Effector memory CD4-positive, alpha-beta T cell (primary cell): ENCODE results near the gene MAPK12.

Experiments
- DNase-seq, 3 donors: peaks; one replicate each; pipeline ENCODE4 v3.0.0-alpha.2; 2020
- H3K27ac ChIP-seq: 2 replicates; pipeline ENCODE4 v1.7.0; 2013; ENCODE audit warnings: mild to moderate bottlenecking, low read length, moderate library complexity; ENCODE audit not compliant: insufficient read depth, poor library complexity, severe bottlenecking
- H3K27me3 ChIP-seq: replicated peaks from 2 replicates; pipeline ENCODE4 v1.7.0; 2013; ENCODE audit warnings: mild to moderate bottlenecking, low read length; ENCODE audit not compliant: insufficient read depth, control insufficient read depth, poor library complexity, severe bottlenecking
- H3K36me3 ChIP-seq: 2 replicates; pipeline ENCODE4 v1.7.0; 2013; ENCODE audit warnings: mild to moderate bottlenecking, low read length, moderate library complexity; ENCODE audit not compliant: control insufficient read depth, insufficient read depth
- H3K4me1 ChIP-seq: 2 replicates; pipeline ENCODE4 v1.7.0; 2013; ENCODE audit warnings: low read length, mild to moderate bottlenecking; ENCODE audit not compliant: control insufficient read depth, insufficient read depth, poor library complexity, severe bottlenecking
- H3K4me3 ChIP-seq: 2 replicates; pipeline ENCODE4 v1.7.0; 2013; ENCODE audit warnings: low read length, low read depth, mild to moderate bottlenecking; ENCODE audit not compliant: insufficient read depth, poor library complexity, severe bottlenecking
- H3K9me3 ChIP-seq: 2 replicates; pipeline ENCODE4 v1.7.0; 2013; ENCODE audit warnings: mild to moderate bottlenecking, low read length, moderate library complexity; ENCODE audit not compliant: control insufficient read depth

MAPK12 gene

GRCh38 chr22:50299785-50300619, 38.5 kb upstream of the MAPK12 start:
- no peaks in the 10 kb centered on the region for H3K36me3 ChIP-seq
- no peaks in the 10 kb centered on the region for H3K9me3 ChIP-seq
- peaks cover 6% of the 10 kb centered on the region for H3K27me3 ChIP-seq
- no peaks in the 10 kb centered on the region for H3K4me1 ChIP-seq
- DNase-seq, result no peak
- H3K4me3 ChIP-seq, result no peak overlapping the region
- no peak overlapping the region for H3K27ac ChIP-seq

DNA sequence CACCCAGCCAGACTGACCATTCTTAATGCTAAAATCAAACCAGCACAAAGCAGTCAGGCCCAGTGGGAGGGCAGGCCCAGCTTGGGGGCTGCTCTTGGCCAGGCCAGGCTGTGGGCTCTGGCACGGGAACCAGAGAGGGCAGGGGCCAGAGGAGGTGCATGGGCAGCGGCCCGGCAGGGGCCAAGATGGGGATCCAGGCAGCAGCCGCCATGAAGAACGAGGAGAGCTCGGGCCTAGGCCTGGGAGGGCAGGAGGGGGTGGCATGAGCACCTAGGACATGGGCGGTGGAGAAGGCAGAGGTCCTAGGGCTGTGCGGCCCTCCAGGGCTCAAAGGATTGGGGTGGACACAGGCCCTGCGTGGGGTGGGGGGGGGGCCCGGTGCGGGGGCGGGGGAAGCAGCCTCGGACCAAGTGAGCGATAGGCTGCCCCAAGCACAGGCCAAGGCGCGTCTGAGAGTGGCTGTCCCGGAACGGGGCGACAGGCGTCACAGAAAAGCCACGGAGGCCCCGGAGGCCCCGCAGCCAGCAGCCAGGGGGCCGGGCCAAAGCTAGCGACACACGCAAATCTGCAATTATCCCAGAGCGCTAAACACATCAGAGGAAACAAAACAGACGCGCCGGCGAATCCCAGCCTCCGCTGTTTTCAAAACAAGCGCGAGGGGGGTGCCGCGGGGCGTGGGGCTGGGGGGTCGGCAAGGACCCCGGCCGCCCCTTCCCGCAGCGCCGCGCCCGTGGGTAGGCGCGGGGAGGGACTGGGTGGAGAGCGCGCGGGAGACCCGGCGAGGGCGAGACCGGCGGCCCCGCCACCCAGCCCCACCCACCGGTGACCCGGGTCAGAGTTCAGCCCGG, 37.7 kb upstream of the MAPK12 start:
- Histone ChIP-seq H3K27me3 (peaks cover 6% of the 10 kb centered on the region), H3K36me3 (no peaks in the 10 kb centered on the region), H3K9me3 (no peaks in the 10 kb centered on the region), H3K27ac (no peak overlapping the region), H3K4me3 (no peak overlapping the region), H3K4me1 (no peaks in the 10 kb centered on the region)
- no peak for DNase-seq

- no peak overlapping the region for H3K27ac ChIP-seq
- H3K4me1 ChIP-seq, result no peaks in the 10 kb centered on the region
- H3K4me3 ChIP-seq, result no peak overlapping the region
- no peaks in the 10 kb centered on the region for H3K36me3 ChIP-seq
- H3K9me3 ChIP-seq, result no peaks in the 10 kb centered on the region
- DNase-seq, result no peak
- peaks cover 6% of the 10 kb centered on the region for H3K27me3 ChIP-seq
These were observed 36.8 kb upstream of the MAPK12 start for GRCh38 chr22:50298266-50298637.

DNA sequence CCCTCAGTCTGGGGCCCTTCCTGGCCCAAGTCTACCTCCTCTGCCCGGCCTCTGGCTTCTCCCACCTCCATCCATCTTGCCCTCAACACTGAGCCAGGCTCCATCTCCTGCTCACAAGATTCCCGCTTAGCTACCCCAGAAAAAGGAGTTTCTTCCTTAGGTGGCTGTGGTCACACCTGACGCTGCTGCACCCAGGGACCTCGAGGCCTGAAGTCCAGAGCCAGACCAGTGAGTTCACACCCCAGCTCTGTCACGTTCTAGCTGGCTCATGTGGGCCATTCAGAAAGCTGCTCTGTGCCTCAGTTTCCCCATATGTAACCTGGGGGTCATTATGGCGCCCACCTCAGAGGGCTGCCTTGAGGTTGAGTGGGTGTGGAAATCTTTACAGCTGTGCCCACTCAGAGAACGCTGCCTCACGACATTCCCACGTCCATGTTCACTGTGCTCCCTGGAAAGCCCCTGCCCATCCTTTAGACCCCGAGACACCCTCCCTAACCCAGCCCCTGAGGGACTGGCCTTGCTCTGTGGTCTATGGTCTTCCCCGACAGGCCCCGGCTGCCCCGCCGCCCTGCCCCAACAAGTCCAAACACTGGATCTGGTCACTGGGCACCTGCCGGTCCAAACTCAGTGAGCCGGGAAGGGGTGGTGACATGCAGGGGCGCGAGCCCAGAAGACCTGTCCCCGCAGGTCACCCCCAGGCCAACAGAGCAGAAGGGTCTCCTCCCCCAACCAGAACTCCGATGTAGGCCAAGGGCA, 36.2 kb upstream of the MAPK12 start:
- peaks cover 9% of the 10 kb centered on the region for H3K27me3 ChIP-seq
- H3K36me3 ChIP-seq, result no peaks in the 10 kb centered on the region
- H3K4me3 ChIP-seq, result no peak overlapping the region
- no peaks in the 10 kb centered on the region for H3K4me1 ChIP-seq
- DNase-seq, result no peak
- H3K9me3 ChIP-seq, result no peaks in the 10 kb centered on the region
- H3K27ac ChIP-seq, result no peak overlapping the region

- no peak for DNase-seq
- no peaks in the 10 kb centered on the region for H3K9me3 ChIP-seq
- H3K27me3 ChIP-seq, result peaks cover 13% of the 10 kb centered on the region
- no peaks in the 10 kb centered on the region for H3K36me3 ChIP-seq
- no peak overlapping the region for H3K4me3 ChIP-seq
- no peak overlapping the region for H3K27ac ChIP-seq
- H3K4me1 ChIP-seq, result no peaks in the 10 kb centered on the region
These were observed 35.4 kb upstream of the MAPK12 start for GRCh38 chr22:50296658-50297490.

GRCh38 chr22:50294319-50294656, 32.8 kb upstream of the MAPK12 start:
- Histone ChIP-seq H3K36me3 (no peaks in the 10 kb centered on the region), H3K9me3 (no peaks in the 10 kb centered on the region), H3K4me1 (no peaks in the 10 kb centered on the region), H3K27ac (no peak overlapping the region), H3K4me3 (no peak overlapping the region), H3K27me3 (peaks cover 17% of the 10 kb centered on the region)
- no peak for DNase-seq

DNA sequence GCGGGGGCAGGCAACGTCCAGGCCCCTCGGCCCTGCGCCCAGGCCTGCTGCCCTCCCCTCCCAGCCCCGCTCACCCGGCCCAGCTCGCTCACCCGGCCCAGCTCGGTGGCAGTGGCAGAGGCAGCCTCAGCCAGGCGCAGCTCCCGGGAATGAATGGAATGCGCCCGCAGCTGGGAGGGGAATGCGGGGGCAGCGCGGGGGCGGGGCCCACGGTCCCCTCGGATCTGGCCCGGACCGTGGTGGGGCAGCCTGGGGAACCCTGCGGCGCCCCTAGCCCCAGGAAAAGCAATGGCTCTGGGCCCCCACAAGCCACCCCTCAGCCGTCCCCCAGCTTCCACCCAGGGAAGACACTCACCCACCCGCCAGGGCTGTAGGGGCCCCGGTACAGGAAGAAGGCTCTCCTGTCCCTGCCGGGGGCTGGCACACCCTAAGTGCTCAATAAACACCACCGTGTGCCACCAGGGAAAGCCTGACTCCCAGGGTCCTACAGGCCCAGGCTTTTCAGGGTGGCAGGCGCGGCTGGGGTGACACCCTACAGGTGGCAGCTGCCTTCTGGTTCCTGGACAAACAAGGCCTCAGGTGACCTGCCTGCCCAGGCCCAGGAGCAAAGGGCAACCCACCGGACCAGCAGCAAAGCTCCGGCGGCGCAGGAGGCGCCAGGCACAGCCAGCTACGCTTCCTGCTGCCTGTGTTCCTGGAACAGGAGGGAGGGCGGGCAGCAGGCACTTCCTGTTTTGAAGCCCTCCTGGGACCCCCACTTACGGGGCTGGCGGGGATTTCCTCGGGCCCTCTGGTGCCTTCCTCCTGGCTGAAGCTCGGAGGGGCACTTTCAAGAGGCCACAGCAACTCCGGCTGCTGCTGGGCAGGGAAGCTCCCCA, 32.2 kb upstream of the MAPK12 start:
- DNase-seq, result no peak
- Histone ChIP-seq H3K9me3 (no peaks in the 10 kb centered on the region), H3K27ac (no peak overlapping the region), H3K4me3 (no peak overlapping the region), H3K27me3 (peaks cover 17% of the 10 kb centered on the region), H3K36me3 (no peaks in the 10 kb centered on the region), H3K4me1 (no peaks in the 10 kb centered on the region)

- H3K4me1 ChIP-seq, result no peaks in the 10 kb centered on the region
- DNase-seq, result no peak
- no peak overlapping the region for H3K27ac ChIP-seq
- H3K9me3 ChIP-seq, result no peaks in the 10 kb centered on the region
- no peaks in the 10 kb centered on the region for H3K36me3 ChIP-seq
- H3K27me3 ChIP-seq, result peaks cover 16% of the 10 kb centered on the region
- no peak overlapping the region for H3K4me3 ChIP-seq
These were observed 31.4 kb upstream of the MAPK12 start for GRCh38 chr22:50292643-50293440.
